A549 (cell line): ENCODE results near the gene ZNF48.

ENCODE experiments used
- CTCF ChIP-seq: fragments of >200 bp; sonication (Bioruptor Twin); formaldehyde crosslinking; IDR thresholded peaks from 3 replicates; pipeline ENCODE4 v1.5.1; 2016
- HDAC2 ChIP-seq: fragments of 200-600 bp; sonication (generic); IDR thresholded peaks from 2 replicates; pipeline ENCODE4 v1.6.1; 2016
- KDM1A ChIP-seq: fragments of 200-600 bp; sonication (generic); IDR thresholded peaks from 2 replicates; pipeline ENCODE4 v1.6.1; 2016; ENCODE audit warnings: low read depth, mild to moderate bottlenecking
- POLR2AphosphoS2 ChIP-seq: conservative IDR thresholded peaks from 2 replicates; pipeline ENCODE4 v1.6.1; 2012; ENCODE audit warnings: low read length, improper control_type of control experiment, inconsistent platforms
- RFX5 ChIP-seq: fragments of 450-650 bp; IDR thresholded peaks from 2 replicates; pipeline ENCODE4 v1.7.1; 2014; ENCODE audit warnings: antibody characterized with exemption, mild to moderate bottlenecking, moderate library complexity
- SMC3 ChIP-seq: fragments of >200 bp; sonication (Bioruptor Twin); formaldehyde crosslinking; IDR thresholded peaks from 3 replicates; pipeline ENCODE4 v1.6.1; 2018; ENCODE audit warnings: inconsistent platforms

- TF ChIP-seq KDM1A (no peak), CTCF (no peak), RFX5 (no peak), SMC3 (no peak), HDAC2 (no peak), POLR2AphosphoS2 (no peak)
Observed at GRCh38 chr16:30437511-30438046, 42.4 kb downstream of the ZNF48 start.
